HepG2 (cell line): ENCODE measurements around the gene RBBP6. TPM values are rescaled to one million over a fixed set of nuclear protein-coding genes. Genes with fewer than 3 reads are reported as not detected.

Experiments
- ATAC-seq: fragments of 200-7000 bp; cut with Tn5 transposase; 3 replicates; pipeline ENCODE4 v1.9.1; 2020; ENCODE audit warnings: mild to moderate bottlenecking, moderate library complexity
- BruUV-seq: library from RNA; stranded (reverse); fragments of 400-500 nt; replicated peaks from 2 replicates; lab custom pipeline; 2021; lab: Mats Ljungman, UMichigan
- CTCF ChIA-PET: fragments of 300-600 bp; formaldehyde crosslinking; extraction: SDS; loops from one replicate; lab custom pipeline; 2021; ENCODE audit warnings: low total read pairs, inconsistent platforms, low intra/inter-chr PET ratio; lab: Yijun Ruan, JAX
- POLR2A ChIA-PET: fragments of 350-600 bp; sonication (Branson Sonifier 250); formaldehyde crosslinking; loops from one replicate; lab custom pipeline; 2020; ENCODE audit warnings: antibody characterized with exemption, inconsistent platforms; lab: Yijun Ruan, JAX
- DNase-seq: peaks from one replicate; pipeline ENCODE4 v3.0.0-alpha.2; 2015; ENCODE audit warnings: low spot score
- FAIRE-seq: peaks from 3 replicates; lab custom pipeline; 2011; peaks lifted over from hg19 to GRCh38; lab: Jason Lieb, UNC
- H2AFZ ChIP-seq: one replicate; pipeline ENCODE4 v1.6.1; 2011; ENCODE audit warnings: low read length, inconsistent platforms
- H3K27ac ChIP-seq: fragments of 300-600 bp; 3 replicates; pipeline ENCODE4 v1.8.0; 2011; ENCODE audit warnings: mixed run types, mild to moderate bottlenecking, mixed read lengths, low read length, inconsistent platforms; ENCODE audit not compliant: insufficient read depth; ENCODE audit errors: extremely low read length
- H3K27me3 ChIP-seq, 2 experiments: fragments of 200-600 bp in 1 of 2; 2 replicates in 1 of 2; 3 replicates in 1 of 2; pipeline versions ENCODE4 v1.6.0 to v1.8.0; 2011; ENCODE audit warnings: low read length in 2 of 2, mild to moderate bottlenecking in 2 of 2, moderate library complexity in 2 of 2, inconsistent platforms in 1 of 2; ENCODE audit not compliant: insufficient read depth in 2 of 2, control insufficient read depth in 1 of 2
- H3K36me3 ChIP-seq, 2 experiments: fragments of 200-600 bp in 1 of 2; replicated peaks in 1 of 2; 2 replicates in 1 of 2; 3 replicates in 1 of 2; pipeline versions ENCODE4 v1.5.1 to v1.8.0; 2011; ENCODE audit warnings: low read length in 2 of 2, inconsistent platforms in 1 of 2; ENCODE audit not compliant: insufficient read depth in 2 of 2, control insufficient read depth in 1 of 2
- H3K4me1 ChIP-seq: 2 replicates; pipeline ENCODE4 v1.5.1; 2012; ENCODE audit warnings: low read length, inconsistent platforms; ENCODE audit not compliant: insufficient read depth
- H3K4me2 ChIP-seq: 2 replicates; pipeline ENCODE4 v1.6.0; 2011; ENCODE audit warnings: low read depth, low read length, inconsistent platforms
- H3K4me3 ChIP-seq, 3 experiments: fragments of 200-600 bp in 1 of 3; sonication (generic), shearing (Covaris generic) in 1 of 3; replicated peaks in 1 of 3; 2 replicates each; pipeline ENCODE4 v1.5.1; 2011 to 2016; ENCODE audit warnings: low read length in 3 of 3, inconsistent platforms in 2 of 3, low read depth in 2 of 3, mild to moderate bottlenecking in 2 of 3, control low read depth in 1 of 3, mixed read lengths in 1 of 3; ENCODE audit not compliant: insufficient read depth in 1 of 3
- H3K79me2 ChIP-seq: one replicate; pipeline ENCODE4 v1.6.1; 2011; ENCODE audit warnings: low read length, inconsistent platforms; ENCODE audit not compliant: insufficient read depth
- H3K9ac ChIP-seq: 2 replicates; pipeline ENCODE4 v1.6.0; 2011; ENCODE audit warnings: mild to moderate bottlenecking, low read depth, low read length, inconsistent platforms; ENCODE audit not compliant: insufficient read depth
- H3K9me3 ChIP-seq: 2 replicates; pipeline ENCODE4 v1.5.1; 2012; ENCODE audit warnings: mild to moderate bottlenecking, low read length
- H4K20me1 ChIP-seq: 2 replicates; pipeline ENCODE4 v1.6.0; 2011; ENCODE audit warnings: inconsistent platforms, mild to moderate bottlenecking, low read length, moderate library complexity; ENCODE audit not compliant: insufficient read depth
- ARNT2 ChIP-seq: sonication (generic); formaldehyde crosslinking; IDR thresholded peaks from 2 replicates; pipeline ENCODE4 v1.8.0; 2022; ENCODE audit warnings: mild to moderate bottlenecking, low read depth, missing genetic modification reagents, moderate library complexity
- EHMT2 ChIP-seq: fragments of 200-600 bp; sonication (generic); IDR thresholded peaks from 2 replicates; pipeline ENCODE4 v1.7.0; 2017; ENCODE audit warnings: antibody characterized with exemption, low read depth, low read length, borderline replicate concordance
- EP300 ChIP-seq, 3 experiments: sonication (generic) in 1 of 3; formaldehyde crosslinking in 1 of 3; IDR thresholded peaks; 2 replicates each; pipeline versions ENCODE4 v1.5.1 to v1.6.1; 2011 to 2020; ENCODE audit warnings: low read depth in 2 of 3, low read length in 2 of 3, borderline replicate concordance in 1 of 3, improper control_type of control experiment in 1 of 3, mild to moderate bottlenecking in 1 of 3, missing genetic modification reagents in 1 of 3, moderate library complexity in 1 of 3
- MEF2D ChIP-seq: sonication (generic); formaldehyde crosslinking; IDR thresholded peaks from 2 replicates; pipeline ENCODE4 v1.5.1; 2020; ENCODE audit warnings: mild to moderate bottlenecking, missing genetic modification reagents
- RBM22 ChIP-seq: fragments of 200-400 bp; formaldehyde crosslinking; optimal IDR thresholded peaks from 2 replicates; pipeline ENCODE3; 2017; ENCODE audit warnings: mild to moderate bottlenecking, low read length, moderate library complexity
- ZFP82 ChIP-seq: sonication (generic); formaldehyde crosslinking; IDR thresholded peaks from 2 replicates; pipeline ENCODE4 v1.5.1; 2020; ENCODE audit warnings: mild to moderate bottlenecking, missing genetic modification reagents, borderline replicate concordance
- ZNF10 ChIP-seq: sonication (generic); formaldehyde crosslinking; IDR thresholded peaks from 2 replicates; pipeline ENCODE4 v1.4.0; 2020; ENCODE audit warnings: mild to moderate bottlenecking, low read depth, missing genetic modification reagents, borderline replicate concordance
- ZNF317 ChIP-seq: sonication (generic); formaldehyde crosslinking; IDR thresholded peaks from 2 replicates; pipeline ENCODE4 v1.5.0; 2020; ENCODE audit warnings: mild to moderate bottlenecking, missing genetic modification reagents
- ZNF556 ChIP-seq: sonication (generic); formaldehyde crosslinking; IDR thresholded peaks from 2 replicates; pipeline ENCODE4 v1.4.0; 2020; ENCODE audit warnings: mild to moderate bottlenecking, missing genetic modification reagents, borderline replicate concordance
- ZNF572 ChIP-seq: sonication (generic); formaldehyde crosslinking; IDR thresholded peaks from 2 replicates; pipeline ENCODE4 v1.5.1; 2020; ENCODE audit warnings: mild to moderate bottlenecking, missing genetic modification reagents
- ZNF589 ChIP-seq: sonication (generic); formaldehyde crosslinking; conservative IDR thresholded peaks from 2 replicates; pipeline ENCODE4 v1.8.0; 2022; ENCODE audit warnings: mild to moderate bottlenecking, moderate library complexity, missing genetic modification reagents
- ZNF598 ChIP-seq: sonication (generic); formaldehyde crosslinking; IDR thresholded peaks from 2 replicates; pipeline ENCODE4 v1.5.1; 2020; ENCODE audit warnings: mild to moderate bottlenecking, missing genetic modification reagents, borderline replicate concordance
- ZNF616 ChIP-seq: sonication (generic); formaldehyde crosslinking; IDR thresholded peaks from 2 replicates; pipeline ENCODE4 v1.5.0; 2020; ENCODE audit warnings: low read depth, mild to moderate bottlenecking, missing genetic modification reagents
- ZNF782 ChIP-seq: sonication (generic); formaldehyde crosslinking; IDR thresholded peaks from 2 replicates; pipeline ENCODE4 v1.4.0; 2020; ENCODE audit warnings: missing genetic modification reagents, mild to moderate bottlenecking, borderline replicate concordance
- ZNF891 ChIP-seq: sonication (generic); formaldehyde crosslinking; IDR thresholded peaks from 2 replicates; pipeline ENCODE4 v1.5.0; 2020; ENCODE audit warnings: mild to moderate bottlenecking, missing genetic modification reagents
- WGBS: methylation state at CpG from one replicate; pipeline ENCODE4 v1.1.6; 2017; ENCODE audit warnings: low lambda C conversion rate; 5-methylcytosine and 5-hydroxymethylcytosine counted together
- in situ Hi-C: cut with HindIII; loops from 2 replicates; pipeline ENCODE4 v1.10.0; 2017; ENCODE audit warnings: low pct_unique_long_range_greater_than_20kb; ENCODE audit not compliant: extremely low pct_ligation_motif_present
- intact Hi-C: fragments of 100-400 bp; cut with micrococcal nuclease; formaldehyde crosslinking; loops from one replicate; pipeline ENCODE4 v1.10.0; 2022; ENCODE audit not compliant: unreplicated experiment
- polyA plus RNA-seq, 8 experiments: library from polyadenylated mRNA; depleted of rRNA in 3 of 8; stranded (reverse) in 7 of 8; unstranded in 1 of 8; fragments of >200 nt; fragmentation: Illumina TruSeq in 4 of 8; extraction: Trizol in 4 of 8; gene quantifications; 2 replicates each; pipeline versions ENCODE4 v1.2.1 to v1.2.3, GENCODE V29; 2011 to 2016; ENCODE audit warnings: low read depth in 4 of 8, missing spikeins in 1 of 8, mixed read lengths in 1 of 8; ENCODE audit not compliant: insufficient read depth in 1 of 8
- total RNA-seq, 5 experiments: library from RNA; depleted of rRNA; stranded (reverse); fragments of >200 nt; fragmentation: Illumina TruSeq; extraction: Trizol; gene quantifications; 2 replicates each; pipeline ENCODE4 v1.2.3, GENCODE V29; 2016; ENCODE audit warnings: low read depth in 1 of 5
- TF ChIP-seq, protein P1 (sequence below): IDR thresholded peaks from 2 replicates; pipeline ENCODE4 v1.6.1; 2012; ENCODE audit warnings: low read depth, low read length, improper control_type of control experiment
- TF ChIP-seq, protein P2 (sequence below): sonication (generic); formaldehyde crosslinking; IDR thresholded peaks from 2 replicates; pipeline ENCODE4 v1.5.1; 2020; ENCODE audit warnings: missing genetic modification reagents, mild to moderate bottlenecking, borderline replicate concordance
- TF ChIP-seq, protein P3 (sequence below): sonication (generic); formaldehyde crosslinking; conservative IDR thresholded peaks from 2 replicates; pipeline ENCODE4 v1.4.0; 2020; ENCODE audit warnings: missing genetic modification reagents

RBBP6 gene
- total and polyA plus RNA-seq, 2 of the 13 experiments (the other 11 are each of a cell fraction or from before 2014, with no cell fraction given): 37.1 to 70.9 TPM

DNA sequence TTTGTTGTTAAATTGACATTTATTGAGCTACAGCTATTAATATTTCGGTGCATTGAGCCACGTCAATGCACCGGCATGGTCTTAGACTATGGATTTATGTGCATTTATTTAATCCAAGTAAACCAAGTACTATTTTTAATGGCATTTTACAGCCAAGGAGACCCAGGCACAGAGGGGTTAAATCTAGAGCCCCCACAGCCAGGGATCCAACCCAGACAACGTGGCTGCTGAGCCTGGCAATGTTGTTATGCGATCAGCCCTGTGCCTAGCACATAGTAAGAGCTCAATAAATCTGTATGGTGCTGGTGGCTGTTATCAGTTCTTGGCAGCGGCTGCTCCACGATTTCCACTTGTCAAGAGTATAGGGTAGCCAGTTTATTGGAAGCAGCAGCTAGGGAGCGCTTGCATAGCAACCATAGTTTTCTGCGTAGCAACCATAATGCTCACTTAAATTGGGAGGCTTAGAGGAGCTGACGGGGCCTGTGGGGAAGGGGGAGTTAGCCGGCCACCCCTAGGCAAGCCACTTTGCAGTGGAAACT, 541 bp upstream of the RBBP6 start:
- Histone ChIP-seq H3K4me1 (peaks cover 74% of the 10 kb centered on the region), H3K27ac (peak overlapping the region; percentile 96), H3K4me3 (peak overlapping the region; percentile 95 to 96 (median 95)), H3K27me3 (no peaks in the 10 kb centered on the region; a peak in 1 of 5 replicates), H2AFZ (peak overlapping the region; percentile 38), H3K9ac (peak overlapping the region; percentile 99), H4K20me1 (peaks cover 39% of the 10 kb centered on the region), H3K4me2 (peak overlapping the region; percentile 93), H3K79me2 (peaks cover 43% of the 10 kb centered on the region), H3K9me3 (no peaks in the 10 kb centered on the region), H3K36me3 (0 out of 5 replicates have a peak, but pooled peaks cover 0 to 4% of the 10 kb centered on the region in 2 experiments)
- POLR2A ChIA-PET: interaction anchor here (0.6 to 2.8 kb wide), 5 partner anchors 11 to 132 kb away, joined by 3 to 17 read pairs (median 3); no protein-coding TSS in a partner anchor
- BruUV-seq: TSS peak; percentile 57
- peak; percentile 74 for ATAC-seq
- intact Hi-C loops: loop anchor here (5.0 kb wide), 1 partner anchor 148 kb away; no protein-coding TSS in a partner anchor
- peak; percentile 23 for FAIRE-seq
- CTCF ChIA-PET: interaction anchor here (3.3 kb wide), 1 partner anchor 22 kb away, joined by 15 read pairs; no protein-coding TSS in a partner anchor
- in situ Hi-C loops: no loop called here
- DNase-seq: peak; percentile 85
- WGBS: 29% methylated on average over 8 of the region's 11 CpGs
- TF ChIP-seq ZNF10 (no peak), RBM22 (no peak), ARNT2 (CRISPR knock-in tag) (no peak), ZNF782 (CRISPR knock-in tag) (no peak), EHMT2 (peak; percentile 40; the same call in 1 of the 2 replicates), ZNF598 (CRISPR knock-in tag) (peak; percentile 14; the same call in 1 of the 2 replicates), MEF2D (CRISPR knock-in tag) (0 out of 2 replicates have a peak, but pooled peaks have one; percentile 10), ZFP82 (CRISPR knock-in tag) (peak; percentile 1; the same call in 1 of the 2 replicates), ZNF589 (CRISPR knock-in tag) (no peak), ZNF556 (no peak), ZNF616 (CRISPR knock-in tag) (0 out of 2 replicates have a peak, but pooled peaks have one; percentile 41), EP300 (IDR thresholded peaks at IDR 0.05; ENCODE audit: low read depth in 2 of 2, low read length in 2 of 2) (no peak), EP300 (CRISPR knock-in tag; IDR thresholded peaks at IDR 0.05; ENCODE audit: borderline replicate concordance) (no peak), ZNF572 (no peak), ZNF317 (CRISPR knock-in tag) (no peak), ZNF891 (CRISPR knock-in tag) (no peak)
- TF ChIP-seq, protein P1, sequence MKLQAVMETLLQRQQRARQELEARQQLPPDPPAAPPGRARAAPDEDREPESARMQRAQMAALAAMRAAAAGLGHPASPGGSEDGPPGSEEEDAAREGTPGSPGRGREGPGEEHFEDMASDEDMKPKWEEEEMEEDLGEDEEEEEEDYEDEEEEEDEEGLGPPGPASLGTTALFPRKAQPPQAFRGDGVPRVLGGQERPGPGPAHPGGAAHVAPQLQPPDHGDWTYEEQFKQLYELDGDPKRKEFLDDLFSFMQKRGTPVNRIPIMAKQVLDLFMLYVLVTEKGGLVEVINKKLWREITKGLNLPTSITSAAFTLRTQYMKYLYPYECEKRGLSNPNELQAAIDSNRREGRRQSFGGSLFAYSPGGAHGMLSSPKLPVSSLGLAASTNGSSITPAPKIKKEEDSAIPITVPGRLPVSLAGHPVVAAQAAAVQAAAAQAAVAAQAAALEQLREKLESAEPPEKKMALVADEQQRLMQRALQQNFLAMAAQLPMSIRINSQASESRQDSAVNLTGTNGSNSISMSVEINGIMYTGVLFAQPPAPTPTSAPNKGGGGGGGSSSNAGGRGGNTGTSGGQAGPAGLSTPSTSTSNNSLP: peak; percentile 32
- TF ChIP-seq, protein P2, sequence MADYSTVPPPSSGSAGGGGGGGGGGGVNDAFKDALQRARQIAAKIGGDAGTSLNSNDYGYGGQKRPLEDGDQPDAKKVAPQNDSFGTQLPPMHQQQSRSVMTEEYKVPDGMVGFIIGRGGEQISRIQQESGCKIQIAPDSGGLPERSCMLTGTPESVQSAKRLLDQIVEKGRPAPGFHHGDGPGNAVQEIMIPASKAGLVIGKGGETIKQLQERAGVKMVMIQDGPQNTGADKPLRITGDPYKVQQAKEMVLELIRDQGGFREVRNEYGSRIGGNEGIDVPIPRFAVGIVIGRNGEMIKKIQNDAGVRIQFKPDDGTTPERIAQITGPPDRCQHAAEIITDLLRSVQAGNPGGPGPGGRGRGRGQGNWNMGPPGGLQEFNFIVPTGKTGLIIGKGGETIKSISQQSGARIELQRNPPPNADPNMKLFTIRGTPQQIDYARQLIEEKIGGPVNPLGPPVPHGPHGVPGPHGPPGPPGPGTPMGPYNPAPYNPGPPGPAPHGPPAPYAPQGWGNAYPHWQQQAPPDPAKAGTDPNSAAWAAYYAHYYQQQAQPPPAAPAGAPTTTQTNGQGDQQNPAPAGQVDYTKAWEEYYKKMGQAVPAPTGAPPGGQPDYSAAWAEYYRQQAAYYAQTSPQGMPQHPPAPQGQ (CRISPR knock-in tag): 0 out of 2 replicates have a peak, but pooled peaks have one; percentile 2
- TF ChIP-seq, protein P3, sequence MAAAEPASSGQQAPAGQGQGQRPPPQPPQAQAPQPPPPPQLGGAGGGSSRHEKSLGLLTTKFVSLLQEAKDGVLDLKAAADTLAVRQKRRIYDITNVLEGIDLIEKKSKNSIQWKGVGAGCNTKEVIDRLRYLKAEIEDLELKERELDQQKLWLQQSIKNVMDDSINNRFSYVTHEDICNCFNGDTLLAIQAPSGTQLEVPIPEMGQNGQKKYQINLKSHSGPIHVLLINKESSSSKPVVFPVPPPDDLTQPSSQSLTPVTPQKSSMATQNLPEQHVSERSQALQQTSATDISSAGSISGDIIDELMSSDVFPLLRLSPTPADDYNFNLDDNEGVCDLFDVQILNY (CRISPR knock-in tag): no peak
